Left forelimb (tissue), 1 donor: Measurements from ENCODE around the gene B4GALT5.
"Not testable (repeated sequence)": the region's sequence is repeated elsewhere in the genome, so short reads cannot be mapped to it uniquely, and the experiment has no call there.

Experiments
- DNase-seq: peaks from one replicate; pipeline ENCODE4 v3.0.0-alpha.2; 2018; ENCODE audit warnings: low spot score

B4GALT5 gene

GRCh38 chr20:49729780-49730179 is 16.1 kb upstream of the B4GALT5 start:
- DNase-seq = no peak

- no peak for DNase-seq
Observed at GRCh38 chr20:49727894-49728885, 14.5 kb upstream of the B4GALT5 start.

- no peak for DNase-seq
Observed at GRCh38 chr20:49727478-49727877, 13.8 kb upstream of the B4GALT5 start.

- no peak for DNase-seq
Observed at GRCh38 chr20:49725694-49726093, 12.0 kb upstream of the B4GALT5 start.

GRCh38 chr20:49725224-49725606 is 11.5 kb upstream of the B4GALT5 start:
- not testable (repeated sequence) for DNase-seq

GRCh38 chr20:49724408-49725223 is 10.9 kb upstream of the B4GALT5 start:
- DNase-seq = no peak

- not testable (repeated sequence) for DNase-seq
Observed at GRCh38 chr20:49723758-49724157, 10.1 kb upstream of the B4GALT5 start.

GRCh38 chr20:49721326-49721725 is 7.6 kb upstream of the B4GALT5 start:
- DNase-seq = not testable (repeated sequence)

GRCh38 chr20:49715466-49715865 is 1.8 kb upstream of the B4GALT5 start:
- DNase-seq = no peak

GRCh38 chr20:49712996-49713752 is 504 bp downstream of the B4GALT5 start:
- DNase-seq = peak; percentile 72

GRCh38 chr20:49712646-49712995 is 1.1 kb downstream of the B4GALT5 start:
- DNase-seq = no peak

GRCh38 chr20:49712118-49712517 is 1.6 kb downstream of the B4GALT5 start:
- no peak for DNase-seq

- no peak for DNase-seq
Observed at GRCh38 chr20:49711667-49711987, 2.1 kb downstream of the B4GALT5 start.

- DNase-seq = no peak
Observed at GRCh38 chr20:49710971-49711666, 2.6 kb downstream of the B4GALT5 start.

GRCh38 chr20:49707118-49707517 is 6.6 kb downstream of the B4GALT5 start:
- DNase-seq = no peak

GRCh38 chr20:49706630-49707091 is 7.0 kb downstream of the B4GALT5 start:
- no peak for DNase-seq

- DNase-seq = not testable (repeated sequence)
Observed at GRCh38 chr20:49705893-49706292, 7.8 kb downstream of the B4GALT5 start.

- no peak for DNase-seq
Observed at GRCh38 chr20:49705358-49705757, 8.3 kb downstream of the B4GALT5 start.

GRCh38 chr20:49704932-49705336 is 8.7 kb downstream of the B4GALT5 start:
- no peak for DNase-seq

GRCh38 chr20:49701916-49702315 is 11.8 kb downstream of the B4GALT5 start:
- DNase-seq = no peak

- no peak for DNase-seq
Observed at GRCh38 chr20:49701241-49701790, 12.4 kb downstream of the B4GALT5 start.
